ENCODE results near the gene UBE2U. TPM values are rescaled to one million over a fixed set of nuclear protein-coding genes. Genes with fewer than 3 reads are reported as not detected.
A peak's percentile ranks its signal among the peaks of the same experiment; 100 is the strongest.
"Not testable (repeated sequence)": the region's sequence is repeated elsewhere in the genome, so short reads cannot be mapped to it uniquely, and the experiment has no call there.

UBE2U gene
- total RNA-seq, 1 donor from 2014 or later = not detected

GRCh38 chr1:64192290-64192689 is 11.1 kb upstream of the UBE2U start:
- no peak for DNase-seq

- DNase-seq = no peak
Measured at GRCh38 chr1:64194168-64195080, 9.0 kb upstream of the UBE2U start.

- DNase-seq = peak; percentile 68
Measured at GRCh38 chr1:64195081-64195395, 8.4 kb upstream of the UBE2U start.

DNA sequence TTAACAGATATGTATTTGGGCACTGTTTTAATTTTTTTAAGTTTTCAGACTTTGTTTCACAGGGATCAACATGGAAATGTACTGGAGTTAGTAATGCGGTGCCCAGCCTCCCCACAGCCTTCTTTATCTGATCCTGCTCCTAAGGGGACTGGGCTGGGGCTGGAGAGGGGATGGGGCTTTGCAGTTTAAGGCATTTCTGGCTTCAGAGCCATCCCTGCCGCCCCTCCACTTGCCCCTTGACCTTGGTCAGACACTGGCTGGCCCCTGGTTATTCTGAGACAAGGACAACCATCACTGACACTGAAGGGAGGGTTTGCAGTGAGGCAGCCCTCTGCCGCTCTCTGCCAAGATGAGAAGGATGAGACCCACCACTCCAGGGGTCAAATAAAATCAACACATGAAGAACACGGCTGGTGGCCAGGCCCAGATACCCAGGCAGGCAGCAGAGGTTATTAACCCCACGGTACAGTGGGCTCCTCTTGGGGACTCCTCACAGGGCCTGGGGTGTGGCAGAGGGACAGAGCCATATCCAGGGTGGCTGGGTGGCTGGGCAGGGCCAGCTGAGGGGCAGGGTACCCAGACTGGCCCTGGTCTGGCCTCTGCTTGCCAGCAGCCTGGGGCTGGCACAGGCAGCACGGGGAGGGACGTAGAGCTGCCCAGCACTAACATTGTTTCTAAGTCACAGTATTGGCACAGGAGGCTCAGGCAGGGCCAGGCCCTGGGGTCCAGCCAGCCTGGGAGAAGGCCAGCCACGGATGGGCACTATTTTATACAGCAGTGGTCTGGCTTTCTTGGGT is 7.2 kb upstream of the UBE2U start:
- no peak for DNase-seq

- no peak for DNase-seq
Measured at GRCh38 chr1:64197076-64197475, 6.3 kb upstream of the UBE2U start.

- DNase-seq = no peak
Measured at GRCh38 chr1:64199154-64199553, 4.3 kb upstream of the UBE2U start.

DNA sequence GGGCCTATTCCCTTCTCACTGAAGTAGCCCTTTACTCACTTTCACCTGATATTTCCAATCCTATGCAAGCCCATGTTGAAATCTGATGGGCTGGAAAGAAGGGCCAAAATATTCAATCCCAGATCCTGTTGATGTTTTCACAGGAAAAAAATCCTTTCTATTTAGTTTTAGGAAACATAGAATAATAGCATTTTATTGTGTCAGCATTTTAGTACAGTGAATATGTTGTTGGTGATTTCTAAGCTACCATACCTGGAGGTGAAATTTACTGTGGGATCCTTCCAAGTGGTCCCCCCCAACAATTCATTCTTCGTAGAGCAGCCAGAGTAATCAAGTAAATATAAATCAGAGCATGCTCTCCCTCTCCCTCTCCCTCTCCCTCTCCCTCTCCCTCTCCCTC is 3.4 kb upstream of the UBE2U start:
- DNase-seq = no peak

- no peak for DNase-seq
Measured at GRCh38 chr1:64209221-64209620, 5.8 kb downstream of the UBE2U start.

DNA sequence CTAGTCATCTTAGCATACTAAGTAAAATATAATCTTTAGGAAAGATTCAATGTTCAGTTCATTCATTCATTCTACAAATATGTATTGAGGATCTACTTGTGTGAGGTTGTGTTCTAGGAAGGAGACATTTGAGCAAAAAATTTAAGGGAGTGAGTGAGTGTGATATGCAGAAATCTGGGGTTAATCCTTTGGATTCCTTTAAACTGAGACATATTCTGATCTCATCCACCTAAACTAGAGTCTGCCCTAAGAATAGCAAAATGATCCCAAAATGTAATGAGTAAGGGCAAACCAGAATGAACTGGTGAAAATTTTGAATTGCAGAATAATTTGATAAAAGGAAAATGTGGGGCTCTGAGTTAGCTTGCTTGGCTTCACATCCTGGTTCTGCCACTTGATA is 8.6 kb downstream of the UBE2U start:
- no peak for DNase-seq

DNA sequence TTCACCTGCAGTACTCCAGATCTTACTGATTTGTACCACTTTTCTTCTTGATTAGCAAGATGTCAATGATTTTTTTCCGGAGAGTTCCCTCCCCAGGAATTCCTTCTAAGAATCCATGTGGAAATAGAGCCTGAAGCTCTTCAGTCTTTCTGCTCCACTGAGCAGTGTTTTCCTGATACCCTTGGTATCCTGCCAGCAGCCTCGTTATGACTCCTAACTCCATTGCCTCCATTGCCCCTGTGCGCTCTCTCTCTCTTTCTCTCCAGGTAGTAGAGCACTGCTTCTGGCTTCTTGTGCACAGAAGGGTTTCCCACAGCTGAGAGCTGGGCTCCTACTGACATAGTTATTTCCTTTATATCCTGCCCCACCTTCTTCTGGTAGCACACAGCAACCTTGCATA is 12.2 kb downstream of the UBE2U start:
- DNase-seq = no peak

DNA sequence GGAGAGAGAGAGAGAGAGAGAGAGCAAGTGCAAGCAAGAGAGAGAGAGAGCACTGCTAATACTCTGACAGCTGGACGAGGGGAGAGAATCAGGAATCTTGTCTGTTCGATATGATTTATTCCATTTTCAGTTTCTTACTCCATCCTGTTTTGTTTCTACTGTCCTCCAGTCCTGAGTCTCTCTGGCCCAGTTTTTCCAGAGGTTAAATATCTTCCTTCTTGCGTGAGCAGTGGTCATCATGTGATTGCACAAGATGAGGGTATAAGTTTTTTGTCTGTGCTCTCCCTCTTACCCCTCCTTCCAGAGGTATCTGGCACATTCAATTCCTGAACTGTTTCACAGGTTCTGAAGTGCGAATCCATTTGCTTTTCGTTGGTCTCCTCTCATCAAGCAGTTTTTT is 16.8 kb downstream of the UBE2U start:
- DNase-seq = no peak

- no peak for DNase-seq
Measured at GRCh38 chr1:64223329-64224151, 20.1 kb downstream of the UBE2U start.

- DNase-seq = not testable (repeated sequence)
Measured at GRCh38 chr1:64224236-64224635, 20.8 kb downstream of the UBE2U start.

- no peak for DNase-seq
Measured at GRCh38 chr1:64228167-64228957, 24.9 kb downstream of the UBE2U start.

- no peak for DNase-seq
Measured at GRCh38 chr1:64229307-64229706, 25.9 kb downstream of the UBE2U start.

- peak; percentile 25 for DNase-seq
Measured at GRCh38 chr1:64231153-64231552, 27.7 kb downstream of the UBE2U start.

DNA sequence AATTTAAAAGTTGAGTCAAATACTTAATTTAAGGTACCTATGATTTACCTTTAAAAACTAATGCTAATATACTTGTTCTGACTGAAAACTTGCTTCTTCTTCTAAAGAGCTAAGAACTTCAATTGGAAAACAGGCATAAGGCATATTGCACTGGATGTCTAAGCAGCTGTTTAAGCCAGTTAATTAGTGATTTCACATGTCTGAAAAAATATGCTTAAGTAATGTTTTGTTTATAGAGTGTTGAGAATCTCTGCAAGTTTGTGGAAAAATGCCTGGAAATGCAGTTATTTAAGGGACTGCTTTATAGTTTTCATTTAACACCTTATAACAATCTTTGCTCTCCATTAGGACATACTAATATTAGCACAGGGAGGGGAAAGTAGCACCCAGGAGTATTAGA is 28.2 kb downstream of the UBE2U start:
- DNase-seq = peak; percentile 12

GRCh38 chr1:64234714-64235113 is 31.3 kb downstream of the UBE2U start:
- DNase-seq = no peak

- no peak for DNase-seq
Measured at GRCh38 chr1:64235181-64235580, 31.8 kb downstream of the UBE2U start.

DNA sequence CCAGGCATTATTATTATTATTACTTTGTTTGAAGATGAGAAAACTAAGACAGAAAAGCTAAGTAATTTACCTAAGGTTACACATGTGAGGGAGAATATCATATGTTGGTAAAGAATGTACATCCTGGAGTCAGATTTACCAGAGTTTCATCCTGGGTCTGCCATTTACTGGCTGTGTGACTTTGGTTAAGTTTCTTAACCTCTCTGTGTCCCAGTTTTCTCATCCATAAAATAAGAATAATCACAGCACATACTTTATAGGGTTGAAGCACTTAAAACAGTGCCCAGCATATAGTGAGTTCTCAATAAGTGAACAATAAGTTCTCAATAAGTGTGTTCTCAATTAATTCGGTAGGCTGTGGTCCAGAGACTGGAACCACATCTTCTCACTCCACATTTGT is 32.5 kb downstream of the UBE2U start:
- no peak for DNase-seq

DNA sequence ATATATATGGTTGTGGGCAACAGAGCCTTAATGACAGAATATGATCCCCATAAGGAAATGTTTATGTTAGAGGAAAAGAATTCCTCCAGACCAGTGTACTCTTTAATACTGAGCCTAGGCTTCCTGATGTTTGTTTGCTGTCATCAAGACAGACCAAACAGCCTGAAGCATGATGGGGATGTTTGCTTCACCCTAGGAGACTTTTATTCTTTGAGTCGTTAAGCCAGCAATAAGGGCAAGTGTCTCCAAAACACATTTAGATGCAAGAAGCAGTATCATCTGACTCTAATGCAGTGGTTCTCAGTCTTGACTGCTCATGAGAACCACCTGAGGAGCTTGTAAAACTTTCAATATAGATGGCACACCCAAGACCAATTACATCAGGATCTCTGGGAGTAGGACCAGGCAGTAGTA is 33.1 kb downstream of the UBE2U start:
- no peak for DNase-seq

GRCh38 chr1:64239519-64239918 is 36.1 kb downstream of the UBE2U start:
- DNase-seq = not testable (repeated sequence)
